Thymus (tissue), 11 donors: Measurements from ENCODE around the gene EBF3. TPM values are rescaled to one million over a fixed set of nuclear protein-coding genes. Genes with fewer than 3 reads are reported as not detected.
A peak's percentile ranks its signal among the peaks of the same experiment; 100 is the strongest.

Experiments used
- DNase-seq, 9 donors: peaks; one replicate each; pipeline ENCODE4 v3.0.0-alpha.2; 2013; ENCODE audit warnings: low spot score in 9 of 9, low read depth in 6 of 9, missing footprints in 1 of 9
- H3K27ac ChIP-seq, 2 donors: one replicate each; pipeline ENCODE4 v1.5.1; 2013; ENCODE audit warnings: control low read depth in 1 of 2, low read depth in 1 of 2, low read length in 1 of 2, mild to moderate bottlenecking in 1 of 2, moderate library complexity in 1 of 2
- H3K27me3 ChIP-seq, 2 donors: one replicate each; pipeline ENCODE4 v1.5.1; 2013; ENCODE audit warnings: low read length in 1 of 2; ENCODE audit not compliant: control insufficient read depth in 2 of 2, insufficient read depth in 1 of 2
- H3K36me3 ChIP-seq, 2 donors: one replicate each; pipeline ENCODE4 v1.5.1; 2013; ENCODE audit warnings: low read length in 1 of 2, mild to moderate bottlenecking in 1 of 2, moderate library complexity in 1 of 2; ENCODE audit not compliant: control insufficient read depth in 2 of 2, insufficient read depth in 2 of 2
- H3K4me1 ChIP-seq, 2 donors: one replicate each; pipeline ENCODE4 v1.5.1; 2013; ENCODE audit warnings: low read length in 2 of 2; ENCODE audit not compliant: control insufficient read depth in 2 of 2, insufficient read depth in 2 of 2
- H3K4me3 ChIP-seq, 2 donors: one replicate each; pipeline ENCODE4 v1.5.1; 2013; ENCODE audit warnings: low read length in 2 of 2, control low read depth in 1 of 2, mild to moderate bottlenecking in 1 of 2
- H3K9me3 ChIP-seq, 2 donors: one replicate each; pipeline ENCODE4 v1.5.1; 2013; ENCODE audit warnings: low read length in 1 of 2, mild to moderate bottlenecking in 1 of 2; ENCODE audit not compliant: control insufficient read depth in 2 of 2, insufficient read depth in 1 of 2
- WGBS: extraction: QIAGEN DNeasy Blood & Tissue Kit; methylation state at CpG from one replicate; pipeline ENCODE4 v1.1.7; 2013; 5-methylcytosine and 5-hydroxymethylcytosine counted together
- polyA plus RNA-seq: library from polyadenylated mRNA; stranded (reverse); fragments of 200-250 nt; gene quantifications from one replicate; pipeline ENCODE4 v1.2.3, GENCODE V29; 2013
- total RNA-seq: library from RNA; stranded (reverse); fragments of 120-200 nt; gene quantifications from one replicate; pipeline ENCODE4 v1.2.4, GENCODE V29; 2013
- donor health status: healthy.

EBF3 gene
- total and polyA plus RNA-seq, 2 donors: 1.5 to 1.9 TPM

- Histone ChIP-seq H3K4me1 (no peaks in the 10 kb centered on the region), H3K27me3 (no peaks in the 10 kb centered on the region), H3K36me3 (no peaks in the 10 kb centered on the region), H3K27ac (no peak overlapping the region), H3K9me3 (no peaks in the 10 kb centered on the region), H3K4me3 (no peak overlapping the region)
- WGBS: 94% methylated on average over 9 of the region's 9 CpGs
- no peak for DNase-seq
Measured at GRCh38 chr10:129860396-129860795, 103.7 kb downstream of the EBF3 start.

GRCh38 chr10:129859536-129859935 is 104.5 kb downstream of the EBF3 start:
- Histone ChIP-seq H3K27me3 (no peaks in the 10 kb centered on the region), H3K9me3 (no peaks in the 10 kb centered on the region), H3K4me3 (no peak overlapping the region), H3K36me3 (no peaks in the 10 kb centered on the region), H3K27ac (no peak overlapping the region), H3K4me1 (no peaks in the 10 kb centered on the region)
- WGBS: 91% methylated on average over 7 of the region's 7 CpGs
- no peak for DNase-seq

- Histone ChIP-seq H3K27ac (no peak overlapping the region), H3K4me3 (no peak overlapping the region), H3K4me1 (no peaks in the 10 kb centered on the region), H3K9me3 (no peaks in the 10 kb centered on the region), H3K27me3 (no peaks in the 10 kb centered on the region), H3K36me3 (no peaks in the 10 kb centered on the region)
- no peak for DNase-seq
- WGBS: 96% methylated on average over 19 of the region's 19 CpGs
Measured at GRCh38 chr10:129857242-129857960, 106.7 kb downstream of the EBF3 start.

GRCh38 chr10:129855836-129856563 is 108.1 kb downstream of the EBF3 start:
- 93% methylated on average over 7 of the region's 7 CpGs for WGBS
- no peaks in the 10 kb centered on the region for H3K27me3 ChIP-seq
- H3K9me3 ChIP-seq: no peaks in the 10 kb centered on the region
- no peak overlapping the region for H3K27ac ChIP-seq
- no peaks in the 10 kb centered on the region for H3K4me1 ChIP-seq
- no peak for DNase-seq
- no peak overlapping the region for H3K4me3 ChIP-seq
- H3K36me3 ChIP-seq: no peaks in the 10 kb centered on the region

- no peak overlapping the region for H3K4me3 ChIP-seq
- no peak for DNase-seq
- no peaks in the 10 kb centered on the region for H3K36me3 ChIP-seq
- H3K9me3 ChIP-seq: no peaks in the 10 kb centered on the region
- no peak overlapping the region for H3K27ac ChIP-seq
- H3K27me3 ChIP-seq: no peaks in the 10 kb centered on the region
- no peaks in the 10 kb centered on the region for H3K4me1 ChIP-seq
- WGBS: 94% methylated on average over 31 of the region's 31 CpGs
Measured at GRCh38 chr10:129854796-129855705, 109.0 kb downstream of the EBF3 start.

GRCh38 chr10:129854158-129854557 is 109.9 kb downstream of the EBF3 start:
- Histone ChIP-seq H3K27ac (no peak overlapping the region), H3K4me1 (no peaks in the 10 kb centered on the region), H3K9me3 (no peaks in the 10 kb centered on the region), H3K27me3 (no peaks in the 10 kb centered on the region), H3K4me3 (no peak overlapping the region), H3K36me3 (no peaks in the 10 kb centered on the region)
- DNase-seq: no peak
- WGBS: 97% methylated on average over 10 of the region's 10 CpGs

- DNase-seq: peak in 1 of 9 donors; percentile 11
- no peak overlapping the region for H3K27ac ChIP-seq
- no peak overlapping the region for H3K4me3 ChIP-seq
- H3K27me3 ChIP-seq: no peaks in the 10 kb centered on the region
- H3K36me3 ChIP-seq: no peaks in the 10 kb centered on the region
- no peaks in the 10 kb centered on the region for H3K4me1 ChIP-seq
- 45% methylated on average over 2 of the region's 2 CpGs for WGBS
- H3K9me3 ChIP-seq: no peaks in the 10 kb centered on the region
Measured at GRCh38 chr10:129853562-129853903, 110.5 kb downstream of the EBF3 start.

GRCh38 chr10:129852829-129853561 is 111.1 kb downstream of the EBF3 start:
- Histone ChIP-seq H3K4me1 (no peaks in the 10 kb centered on the region), H3K36me3 (no peaks in the 10 kb centered on the region), H3K27ac (no peak overlapping the region), H3K4me3 (no peak overlapping the region), H3K9me3 (no peaks in the 10 kb centered on the region), H3K27me3 (no peaks in the 10 kb centered on the region)
- DNase-seq: no peak
- 68% methylated on average over 13 of the region's 13 CpGs for WGBS
